GM21619 (cell line): Measurements from ENCODE around the gene USP17L28.
"Not testable (repeated sequence)": the region's sequence is repeated elsewhere in the genome, so short reads cannot be mapped to it uniquely, and the experiment has no call there.

Experiments
- ATAC-seq: cut with Tn5 transposase; IDR thresholded peaks from one replicate; pipeline ENCODE4 v1.9.1; 2021; ENCODE audit not compliant: unreplicated experiment

Gene USP17L28, protein sequence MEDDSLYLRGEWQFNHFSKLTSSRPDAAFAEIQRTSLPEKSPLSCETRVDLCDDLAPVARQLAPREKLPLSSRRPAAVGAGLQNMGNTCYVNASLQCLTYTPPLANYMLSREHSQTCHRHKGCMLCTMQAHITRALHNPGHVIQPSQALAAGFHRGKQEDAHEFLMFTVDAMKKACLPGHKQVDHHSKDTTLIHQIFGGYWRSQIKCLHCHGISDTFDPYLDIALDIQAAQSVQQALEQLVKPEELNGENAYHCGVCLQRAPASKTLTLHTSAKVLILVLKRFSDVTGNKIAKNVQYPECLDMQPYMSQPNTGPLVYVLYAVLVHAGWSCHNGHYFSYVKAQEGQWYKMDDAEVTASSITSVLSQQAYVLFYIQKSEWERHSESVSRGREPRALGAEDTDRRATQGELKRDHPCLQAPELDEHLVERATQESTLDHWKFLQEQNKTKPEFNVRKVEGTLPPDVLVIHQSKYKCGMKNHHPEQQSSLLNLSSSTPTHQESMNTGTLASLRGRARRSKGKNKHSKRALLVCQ

DNA sequence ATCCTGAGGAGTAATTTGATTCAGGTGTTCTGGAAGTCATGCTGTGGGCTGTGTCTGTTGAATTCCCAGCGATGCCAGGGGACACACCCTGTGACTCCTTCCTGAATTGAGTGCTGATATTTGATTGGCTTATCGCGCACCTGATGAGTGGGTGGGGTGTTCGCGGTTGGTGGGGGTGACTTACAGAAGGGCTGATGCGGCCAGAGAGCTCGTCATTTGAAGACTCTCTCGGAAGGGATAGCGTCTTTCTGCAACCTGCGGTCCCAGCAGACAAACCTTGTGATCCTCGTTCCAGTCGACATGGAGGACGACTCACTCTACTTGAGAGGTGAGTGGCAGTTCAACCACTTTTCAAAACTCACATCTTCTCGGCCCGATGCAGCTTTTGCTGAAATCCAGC lies at the start of gene USP17L28:
TSS of gene USP17L28 (plus strand) at position 301 of the 400 bp plus-strand sequence. CDS start at position 301, 0 bp downstream.
- ATAC-seq, result not testable (repeated sequence)

DNA sequence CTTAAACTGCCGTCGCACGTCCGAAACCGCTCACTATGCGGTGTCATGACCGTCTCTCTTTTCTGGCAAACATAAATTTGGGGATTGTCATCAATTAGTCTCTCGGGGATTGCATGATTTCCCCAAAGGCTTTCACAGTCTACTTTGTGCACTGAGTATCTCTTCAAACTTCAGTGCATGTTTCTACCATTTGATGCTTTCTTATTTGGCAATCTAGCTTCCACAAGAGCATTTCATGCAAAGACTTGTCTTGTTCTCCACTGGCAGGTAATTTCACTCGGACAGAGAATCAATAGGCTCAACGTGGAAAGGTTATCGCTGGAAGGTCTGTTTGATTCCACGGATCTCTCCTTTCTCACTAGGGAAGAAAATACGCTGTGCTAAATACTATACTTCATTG lies 24.5 kb upstream of the USP17L28 start:
- ATAC-seq, result not testable (repeated sequence)

DNA sequence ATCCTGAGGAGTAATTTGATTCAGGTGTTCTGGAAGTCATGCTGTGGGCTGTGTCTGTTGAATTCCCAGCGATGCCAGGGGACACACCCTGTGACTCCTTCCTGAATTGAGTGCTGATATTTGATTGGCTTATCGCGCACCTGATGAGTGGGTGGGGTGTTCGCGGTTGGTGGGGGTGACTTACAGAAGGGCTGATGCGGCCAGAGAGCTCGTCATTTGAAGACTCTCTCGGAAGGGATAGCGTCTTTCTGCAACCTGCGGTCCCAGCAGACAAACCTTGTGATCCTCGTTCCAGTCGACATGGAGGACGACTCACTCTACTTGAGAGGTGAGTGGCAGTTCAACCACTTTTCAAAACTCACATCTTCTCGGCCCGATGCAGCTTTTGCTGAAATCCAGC lies 23.8 kb upstream of the USP17L28 start, which contains the start of gene USP17L24:
TSS of gene USP17L24 (plus strand) at position 301 of the 400 bp plus-strand sequence. CDS start at position 301, 0 bp downstream.
- ATAC-seq, result not testable (repeated sequence)

DNA sequence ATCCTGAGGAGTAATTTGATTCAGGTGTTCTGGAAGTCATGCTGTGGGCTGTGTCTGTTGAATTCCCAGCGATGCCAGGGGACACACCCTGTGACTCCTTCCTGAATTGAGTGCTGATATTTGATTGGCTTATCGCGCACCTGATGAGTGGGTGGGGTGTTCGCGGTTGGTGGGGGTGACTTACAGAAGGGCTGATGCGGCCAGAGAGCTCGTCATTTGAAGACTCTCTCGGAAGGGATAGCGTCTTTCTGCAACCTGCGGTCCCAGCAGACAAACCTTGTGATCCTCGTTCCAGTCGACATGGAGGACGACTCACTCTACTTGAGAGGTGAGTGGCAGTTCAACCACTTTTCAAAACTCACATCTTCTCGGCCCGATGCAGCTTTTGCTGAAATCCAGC lies 19.1 kb upstream of the USP17L28 start, which contains the start of gene USP17L25:
TSS of gene USP17L25 (plus strand) at position 301 of the 400 bp plus-strand sequence. CDS start at position 301, 0 bp downstream.
- not testable (repeated sequence) for ATAC-seq

DNA sequence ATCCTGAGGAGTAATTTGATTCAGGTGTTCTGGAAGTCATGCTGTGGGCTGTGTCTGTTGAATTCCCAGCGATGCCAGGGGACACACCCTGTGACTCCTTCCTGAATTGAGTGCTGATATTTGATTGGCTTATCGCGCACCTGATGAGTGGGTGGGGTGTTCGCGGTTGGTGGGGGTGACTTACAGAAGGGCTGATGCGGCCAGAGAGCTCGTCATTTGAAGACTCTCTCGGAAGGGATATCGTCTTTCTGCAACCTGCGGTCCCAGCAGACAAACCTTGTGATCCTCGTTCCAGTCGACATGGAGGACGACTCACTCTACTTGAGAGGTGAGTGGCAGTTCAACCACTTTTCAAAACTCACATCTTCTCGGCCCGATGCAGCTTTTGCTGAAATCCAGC lies 14.3 kb upstream of the USP17L28 start, which contains the start of gene USP17L26:
TSS of gene USP17L26 (plus strand) at position 301 of the 400 bp plus-strand sequence. CDS start at position 301, 0 bp downstream.
- ATAC-seq, result not testable (repeated sequence)

DNA sequence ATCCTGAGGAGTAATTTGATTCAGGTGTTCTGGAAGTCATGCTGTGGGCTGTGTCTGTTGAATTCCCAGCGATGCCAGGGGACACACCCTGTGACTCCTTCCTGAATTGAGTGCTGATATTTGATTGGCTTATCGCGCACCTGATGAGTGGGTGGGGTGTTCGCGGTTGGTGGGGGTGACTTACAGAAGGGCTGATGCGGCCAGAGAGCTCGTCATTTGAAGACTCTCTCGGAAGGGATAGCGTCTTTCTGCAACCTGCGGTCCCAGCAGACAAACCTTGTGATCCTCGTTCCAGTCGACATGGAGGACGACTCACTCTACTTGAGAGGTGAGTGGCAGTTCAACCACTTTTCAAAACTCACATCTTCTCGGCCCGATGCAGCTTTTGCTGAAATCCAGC lies 9.6 kb upstream of the USP17L28 start, which contains the start of gene USP17L5:
TSS of gene USP17L5 (plus strand) at position 301 of the 400 bp plus-strand sequence. CDS start at position 301, 0 bp downstream.
- not testable (repeated sequence) for ATAC-seq

DNA sequence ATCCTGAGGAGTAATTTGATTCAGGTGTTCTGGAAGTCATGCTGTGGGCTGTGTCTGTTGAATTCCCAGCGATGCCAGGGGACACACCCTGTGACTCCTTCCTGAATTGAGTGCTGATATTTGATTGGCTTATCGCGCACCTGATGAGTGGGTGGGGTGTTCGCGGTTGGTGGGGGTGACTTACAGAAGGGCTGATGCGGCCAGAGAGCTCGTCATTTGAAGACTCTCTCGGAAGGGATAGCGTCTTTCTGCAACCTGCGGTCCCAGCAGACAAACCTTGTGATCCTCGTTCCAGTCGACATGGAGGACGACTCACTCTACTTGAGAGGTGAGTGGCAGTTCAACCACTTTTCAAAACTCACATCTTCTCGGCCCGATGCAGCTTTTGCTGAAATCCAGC lies 4.8 kb upstream of the USP17L28 start, which contains the start of gene USP17L27:
TSS of gene USP17L27 (plus strand) at position 301 of the 400 bp plus-strand sequence. CDS start at position 301, 0 bp downstream.
- ATAC-seq, result not testable (repeated sequence)

DNA sequence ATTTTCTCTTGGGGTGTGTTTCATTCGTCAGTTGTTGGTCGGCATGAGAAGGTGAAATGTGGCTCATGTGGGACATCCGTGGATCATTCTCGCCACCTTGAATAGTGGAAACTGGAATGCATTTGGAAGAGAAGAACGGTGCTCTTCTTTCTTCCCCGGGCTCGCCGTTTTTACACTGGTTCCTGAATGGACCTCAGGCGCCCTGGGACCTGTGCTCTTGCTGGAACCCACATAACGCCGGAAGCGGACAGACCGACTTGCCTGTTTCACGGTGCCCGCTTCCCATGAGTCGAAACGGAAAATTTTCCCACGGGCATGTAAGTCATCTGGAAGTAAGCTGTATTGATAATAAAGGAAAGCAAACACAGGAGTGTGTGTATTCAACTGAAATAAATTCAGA lies 2.2 kb downstream of the USP17L28 start:
- ATAC-seq, result not testable (repeated sequence)

DNA sequence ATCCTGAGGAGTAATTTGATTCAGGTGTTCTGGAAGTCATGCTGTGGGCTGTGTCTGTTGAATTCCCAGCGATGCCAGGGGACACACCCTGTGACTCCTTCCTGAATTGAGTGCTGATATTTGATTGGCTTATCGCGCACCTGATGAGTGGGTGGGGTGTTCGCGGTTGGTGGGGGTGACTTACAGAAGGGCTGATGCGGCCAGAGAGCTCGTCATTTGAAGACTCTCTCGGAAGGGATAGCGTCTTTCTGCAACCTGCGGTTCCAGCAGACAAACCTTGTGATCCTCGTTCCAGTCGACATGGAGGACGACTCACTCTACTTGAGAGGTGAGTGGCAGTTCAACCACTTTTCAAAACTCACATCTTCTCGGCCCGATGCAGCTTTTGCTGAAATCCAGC lies 4.6 kb downstream of the USP17L28 start, which contains the start of gene USP17L29:
TSS of gene USP17L29 (plus strand) at position 301 of the 400 bp plus-strand sequence. CDS start at position 301, 0 bp downstream.
- ATAC-seq, result not testable (repeated sequence)

DNA sequence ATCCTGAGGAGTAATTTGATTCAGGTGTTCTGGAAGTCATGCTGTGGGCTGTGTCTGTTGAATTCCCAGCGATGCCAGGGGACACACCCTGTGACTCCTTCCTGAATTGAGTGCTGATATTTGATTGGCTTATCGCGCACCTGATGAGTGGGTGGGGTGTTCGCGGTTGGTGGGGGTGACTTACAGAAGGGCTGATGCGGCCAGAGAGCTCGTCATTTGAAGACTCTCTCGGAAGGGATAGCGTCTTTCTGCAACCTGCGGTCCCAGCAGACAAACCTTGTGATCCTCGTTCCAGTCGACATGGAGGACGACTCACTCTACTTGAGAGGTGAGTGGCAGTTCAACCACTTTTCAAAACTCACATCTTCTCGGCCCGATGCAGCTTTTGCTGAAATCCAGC lies 14.1 kb downstream of the USP17L28 start, which contains the start of gene USP17L30:
TSS of gene USP17L30 (plus strand) at position 301 of the 400 bp plus-strand sequence. CDS start at position 301, 0 bp downstream.
- ATAC-seq, result not testable (repeated sequence)

DNA sequence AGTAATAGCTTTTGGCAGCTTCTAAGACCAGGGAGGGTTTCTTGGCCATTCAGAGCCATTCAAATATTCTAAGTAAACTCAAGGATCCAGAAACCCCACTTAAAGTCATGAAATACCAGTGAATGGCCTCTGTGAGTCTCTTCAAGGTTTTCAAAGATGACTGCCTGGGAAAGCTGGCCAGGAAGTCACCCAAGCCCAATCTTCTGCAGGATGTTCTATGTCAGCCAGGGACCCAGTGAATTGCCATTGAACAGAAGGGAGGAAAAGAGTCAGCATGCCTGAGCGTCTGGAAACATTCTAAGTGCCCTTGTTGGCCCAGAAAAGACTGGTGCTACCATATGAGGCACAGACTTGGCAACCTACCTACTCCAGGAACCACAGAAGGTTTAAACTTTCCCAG lies 31.2 kb downstream of the USP17L28 start:
- not testable (repeated sequence) for ATAC-seq

DNA sequence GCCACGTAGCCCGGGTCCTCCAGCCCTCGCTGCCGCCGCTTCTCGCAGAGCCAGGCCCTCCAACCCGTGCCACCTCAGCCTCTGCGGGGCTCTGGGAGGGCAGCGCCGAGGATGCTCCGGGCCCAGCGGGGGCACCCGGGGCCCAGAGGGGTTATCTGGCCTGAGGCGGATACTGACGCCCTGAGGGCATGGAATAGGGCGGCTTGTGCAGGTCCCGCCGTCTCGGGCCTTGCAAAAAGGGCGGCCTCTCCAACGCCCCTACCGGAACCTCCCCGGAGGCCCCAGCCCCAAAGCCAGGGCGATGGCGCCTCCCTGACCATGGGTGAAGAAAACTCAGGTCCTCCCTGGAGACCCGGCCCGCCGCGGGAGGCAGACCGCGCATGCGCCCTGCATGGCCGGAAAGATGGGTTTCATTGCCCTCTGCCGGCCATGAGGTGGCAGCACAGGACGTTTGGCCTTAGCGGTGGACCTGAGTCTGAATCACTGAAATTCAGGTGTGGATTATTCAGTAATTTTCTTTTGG lies 32.4 kb downstream of the USP17L28 start:
- ATAC-seq, result not testable (repeated sequence)

DNA sequence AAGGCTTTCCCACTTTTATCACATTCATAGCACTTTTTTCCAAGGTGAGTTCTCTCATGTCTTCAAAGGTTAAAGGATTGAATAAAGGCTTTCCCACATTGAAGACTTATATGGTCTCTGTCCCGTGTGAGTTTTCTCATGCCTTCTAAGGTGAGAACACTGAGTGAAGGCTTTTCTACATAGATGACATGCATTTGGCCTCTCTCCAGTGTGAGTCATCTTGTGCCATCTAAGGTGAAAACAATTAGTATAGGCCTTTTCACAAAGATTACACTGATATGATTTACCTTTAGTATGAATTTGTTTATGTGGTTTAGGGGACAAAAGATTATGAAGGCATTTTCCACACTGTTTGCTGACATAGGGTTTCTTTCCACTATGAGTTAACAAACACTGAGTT lies 35.4 kb downstream of the USP17L28 start:
- no peak for ATAC-seq

DNA sequence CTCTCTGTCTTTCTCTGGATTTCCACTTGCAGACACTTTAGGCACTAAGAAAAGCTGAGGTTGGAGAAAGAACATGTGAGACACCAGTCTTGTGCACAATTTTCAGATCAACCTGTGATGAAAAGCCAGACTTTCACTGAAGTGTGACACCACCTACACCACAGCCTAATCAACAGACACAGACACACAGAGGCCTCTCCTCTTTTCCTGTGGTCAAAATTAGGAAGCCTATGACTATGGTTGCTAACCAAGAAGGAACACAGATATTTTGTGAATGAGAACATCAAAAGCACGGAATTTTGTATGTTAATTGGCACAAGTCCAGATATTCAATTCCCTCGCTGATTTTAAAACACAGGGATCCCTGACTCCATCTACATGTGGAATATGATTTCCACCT lies 40.3 kb downstream of the USP17L28 start:
- not testable (repeated sequence) for ATAC-seq
